ENCODE data around the gene PARP8.
"Not testable (repeated sequence)": the region's sequence is repeated elsewhere in the genome, so short reads cannot be mapped to it uniquely, and the experiment has no call there.

PARP8 gene

GRCh38 chr5:50687548-50687947 lies 21.1 kb downstream of the PARP8 start:
- no peak for DNase-seq

- no peak for DNase-seq
Observed at GRCh38 chr5:50691399-50692016, 25.1 kb downstream of the PARP8 start.

- DNase-seq, result no peak
Observed at GRCh38 chr5:50694027-50694590, 27.7 kb downstream of the PARP8 start.

- not testable (repeated sequence) for DNase-seq
Observed at GRCh38 chr5:50694626-50695025, 28.2 kb downstream of the PARP8 start.

- no peak for DNase-seq
Observed at GRCh38 chr5:50697739-50698138, 31.3 kb downstream of the PARP8 start.

- DNase-seq, result no peak
Observed at GRCh38 chr5:50699737-50700136, 33.3 kb downstream of the PARP8 start.

GRCh38 chr5:50700706-50701105 lies 34.3 kb downstream of the PARP8 start:
- no peak for DNase-seq

GRCh38 chr5:50702615-50703366 lies 36.4 kb downstream of the PARP8 start:
- no peak for DNase-seq

GRCh38 chr5:50703367-50703666 lies 36.9 kb downstream of the PARP8 start:
- DNase-seq, result no peak

GRCh38 chr5:50704730-50705129 lies 38.3 kb downstream of the PARP8 start:
- DNase-seq, result no peak

- no peak for DNase-seq
Observed at GRCh38 chr5:50709471-50709870, 43.0 kb downstream of the PARP8 start.

GRCh38 chr5:50710838-50711237 lies 44.4 kb downstream of the PARP8 start:
- no peak for DNase-seq

- DNase-seq, result peak in 3 of 4 experiments; percentile 4 to 11 (median 5)
Observed at GRCh38 chr5:50711280-50711679, 44.8 kb downstream of the PARP8 start.

- DNase-seq, result no peak
Observed at GRCh38 chr5:50712479-50712878, 46.0 kb downstream of the PARP8 start.

- no peak for DNase-seq
Observed at GRCh38 chr5:50715001-50715400, 48.6 kb downstream of the PARP8 start.

- DNase-seq, result no peak
Observed at GRCh38 chr5:50716134-50716533, 49.7 kb downstream of the PARP8 start.

- no peak for DNase-seq
Observed at GRCh38 chr5:50717651-50718050, 51.2 kb downstream of the PARP8 start.

GRCh38 chr5:50720061-50720710 lies 53.7 kb downstream of the PARP8 start:
- no peak for DNase-seq

- DNase-seq, result no peak
Observed at GRCh38 chr5:50722223-50722622, 55.8 kb downstream of the PARP8 start.

- DNase-seq, result no peak
Observed at GRCh38 chr5:50724262-50724661, 57.8 kb downstream of the PARP8 start.

- no peak for DNase-seq
Observed at GRCh38 chr5:50725800-50726474, 59.5 kb downstream of the PARP8 start.

- DNase-seq, result no peak
Observed at GRCh38 chr5:50726475-50727148, 60.2 kb downstream of the PARP8 start.

- no peak for DNase-seq
Observed at GRCh38 chr5:50727149-50727496, 60.7 kb downstream of the PARP8 start.
